Measurements from ENCODE around the gene KRTAP12-2.
"Not testable (repeated sequence)": the region's sequence is repeated elsewhere in the genome, so short reads cannot be mapped to it uniquely, and the experiment has no call there.

KRTAP12-2 gene

GRCh38 chr21:44696572-44696971 lies 29.8 kb upstream of the KRTAP12-2 start:
- no peak overlapping the region for H3K4me3 ChIP-seq (ENCODE audit: low read depth, low read length)
- no peak for DNase-seq (ENCODE audit: low read depth)
- TF ChIP-seq, protein P1, sequence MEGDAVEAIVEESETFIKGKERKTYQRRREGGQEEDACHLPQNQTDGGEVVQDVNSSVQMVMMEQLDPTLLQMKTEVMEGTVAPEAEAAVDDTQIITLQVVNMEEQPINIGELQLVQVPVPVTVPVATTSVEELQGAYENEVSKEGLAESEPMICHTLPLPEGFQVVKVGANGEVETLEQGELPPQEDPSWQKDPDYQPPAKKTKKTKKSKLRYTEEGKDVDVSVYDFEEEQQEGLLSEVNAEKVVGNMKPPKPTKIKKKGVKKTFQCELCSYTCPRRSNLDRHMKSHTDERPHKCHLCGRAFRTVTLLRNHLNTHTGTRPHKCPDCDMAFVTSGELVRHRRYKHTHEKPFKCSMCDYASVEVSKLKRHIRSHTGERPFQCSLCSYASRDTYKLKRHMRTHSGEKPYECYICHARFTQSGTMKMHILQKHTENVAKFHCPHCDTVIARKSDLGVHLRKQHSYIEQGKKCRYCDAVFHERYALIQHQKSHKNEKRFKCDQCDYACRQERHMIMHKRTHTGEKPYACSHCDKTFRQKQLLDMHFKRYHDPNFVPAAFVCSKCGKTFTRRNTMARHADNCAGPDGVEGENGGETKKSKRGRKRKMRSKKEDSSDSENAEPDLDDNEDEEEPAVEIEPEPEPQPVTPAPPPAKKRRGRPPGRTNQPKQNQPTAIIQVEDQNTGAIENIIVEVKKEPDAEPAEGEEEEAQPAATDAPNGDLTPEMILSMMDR (IDR thresholded peaks at IDR 0.05; ENCODE audit: insufficient read depth, low read depth, low read length, missing control alignments): no peak

GRCh38 chr21:44695641-44696040 lies 28.9 kb upstream of the KRTAP12-2 start:
- DNase-seq (ENCODE audit: low read depth): no peak
- TF ChIP-seq, protein P1 (IDR thresholded peaks at IDR 0.05; ENCODE audit: insufficient read depth, low read depth, low read length, missing control alignments): no peak
- H3K4me3 ChIP-seq (ENCODE audit: low read depth, low read length): no peak overlapping the region

- TF ChIP-seq, protein P1 (IDR thresholded peaks at IDR 0.05; ENCODE audit: insufficient read depth, low read depth, low read length, missing control alignments): no peak
- no peak overlapping the region for H3K4me3 ChIP-seq (ENCODE audit: low read depth, low read length)
- no peak for DNase-seq (ENCODE audit: low read depth)
Measured at GRCh38 chr21:44695184-44695583, 28.5 kb upstream of the KRTAP12-2 start.

GRCh38 chr21:44694776-44695175 lies 28.0 kb upstream of the KRTAP12-2 start:
- TF ChIP-seq, protein P1 (IDR thresholded peaks at IDR 0.05; ENCODE audit: insufficient read depth, low read depth, low read length, missing control alignments): no peak
- DNase-seq (ENCODE audit: low read depth): no peak

GRCh38 chr21:44692798-44693512 lies 26.2 kb upstream of the KRTAP12-2 start:
- TF ChIP-seq, protein P1 (IDR thresholded peaks at IDR 0.05; ENCODE audit: insufficient read depth, low read depth, low read length, missing control alignments): no peak
- H3K4me3 ChIP-seq (ENCODE audit: low read depth, low read length): no peak overlapping the region

More at GRCh38 chr21:44694776-44695175, 28.0 kb upstream of the KRTAP12-2 start:
- H3K4me3 ChIP-seq (ENCODE audit: low read depth, low read length): no peak overlapping the region

DNA sequence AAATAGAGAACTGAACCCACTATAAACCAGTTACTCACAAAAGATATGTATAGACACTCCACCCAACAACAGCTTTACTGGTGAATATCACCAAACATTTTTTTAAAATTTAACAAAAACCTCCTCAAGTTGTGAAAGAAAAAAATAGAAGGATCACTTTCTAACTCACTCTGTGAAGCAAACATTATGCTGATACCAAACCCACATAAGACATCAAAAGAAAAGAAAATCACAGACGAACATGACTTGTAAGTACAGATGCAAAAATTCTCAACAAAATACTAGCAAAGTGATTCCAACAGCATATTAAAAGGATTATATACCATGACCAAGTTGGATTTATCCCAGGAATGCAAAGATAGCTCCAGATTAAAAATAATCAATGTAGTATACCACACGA lies 25.0 kb upstream of the KRTAP12-2 start:
- TF ChIP-seq, protein P1 (IDR thresholded peaks at IDR 0.05; ENCODE audit: insufficient read depth, low read depth, low read length, missing control alignments): no peak
- no peak overlapping the region for H3K4me3 ChIP-seq (ENCODE audit: low read depth, low read length)
- DNase-seq (ENCODE audit: low read depth): no peak

More at GRCh38 chr21:44692798-44693512, 26.2 kb upstream of the KRTAP12-2 start:
- DNase-seq (ENCODE audit: low read depth): no peak

DNA sequence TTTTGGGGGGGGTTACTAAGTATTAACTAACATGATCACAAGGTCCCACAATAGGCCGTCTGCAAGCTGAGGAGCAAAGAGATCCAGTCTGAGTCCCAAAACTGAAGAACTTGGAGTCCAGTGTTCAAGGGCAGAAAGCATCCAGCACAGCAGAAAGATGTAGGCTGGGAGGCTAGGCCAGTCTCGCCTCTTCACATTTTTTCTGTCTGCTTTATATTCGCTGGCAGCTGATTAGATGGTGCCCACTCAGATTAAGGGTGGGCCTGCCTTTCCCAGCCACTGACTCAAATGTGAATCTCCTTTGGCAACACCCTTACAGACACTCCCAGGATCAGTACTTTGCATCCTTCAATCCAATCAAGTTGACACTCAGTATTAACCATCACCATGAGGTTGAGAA lies 23.0 kb upstream of the KRTAP12-2 start:
- not testable (repeated sequence) for H3K4me3 ChIP-seq (ENCODE audit: low read depth, low read length); DNase-seq (ENCODE audit: low read depth)
